Gastrocnemius medialis (tissue), 4 donors: ENCODE measurements around the gene TOMM40L. TPM values are rescaled to one million over a fixed set of nuclear protein-coding genes. Genes with fewer than 3 reads are reported as not detected.

Source experiments
- ATAC-seq, 2 donors: fragments of 150-250 bp; one replicate each; pipeline ENCODE4 v1.9.1; 2016
- DNase-seq, 2 donors: peaks; one replicate each; pipeline ENCODE4 v3.0.0-alpha.2; 2019
- H3K27ac ChIP-seq, 4 donors: fragments of 200-600 bp; sonication (generic); 1 replicate in 1 of 4; 2 replicates in 3 of 4; pipeline ENCODE4 v1.5.1; 2016 to 2018; ENCODE audit warnings: mild to moderate bottlenecking in 2 of 4, moderate library complexity in 1 of 4
- H3K27me3 ChIP-seq, 3 donors: fragments of 200-600 bp; sonication (generic) in 2 of 3; 1 replicate in 1 of 3; 2 replicates in 2 of 3; pipeline versions ENCODE4 v1.5.1 to v1.6.0; 2016 to 2019; ENCODE audit warnings: mild to moderate bottlenecking in 1 of 3, moderate library complexity in 1 of 3
- H3K36me3 ChIP-seq, 2 donors: fragments of 200-600 bp; sonication (generic) in 1 of 2; one replicate each; pipeline ENCODE4 v1.5.1; 2017 to 2018
- H3K4me1 ChIP-seq, 2 donors: fragments of 200-600 bp; sonication (generic) in 1 of 2; one replicate each; pipeline ENCODE4 v1.5.1; 2016 to 2017; ENCODE audit warnings: mild to moderate bottlenecking in 2 of 2
- H3K4me3 ChIP-seq, 4 donors: fragments of 200-600 bp; sonication (generic) in 3 of 4; 1 replicate in 1 of 4; 2 replicates in 3 of 4; pipeline ENCODE4 v1.5.1; 2016 to 2019; ENCODE audit warnings: mild to moderate bottlenecking in 2 of 4
- H3K9me3 ChIP-seq, 3 donors: fragments of 200-600 bp; sonication (generic) in 2 of 3; 1 replicate in 1 of 3; 2 replicates in 2 of 3; pipeline ENCODE4 v1.5.1; 2016 to 2019
- POLR2A ChIP-seq, 2 donors: fragments of 450-650 bp; IDR thresholded peaks; one replicate each; pipeline ENCODE4 v1.6.1; 2017; ENCODE audit warnings: antibody characterized with exemption in 2 of 2, mild to moderate bottlenecking in 2 of 2, moderate library complexity in 2 of 2
- in situ Hi-C, 4 donors: fragments of 200-750 bp; cut with MboI; loops; one replicate each; pipeline versions ENCODE4 v1.15.0 to v1.8.0; 2017; ENCODE audit warnings: low sequenced_read_pairs in 4 of 4
- intact Hi-C: fragments of 100-400 bp; cut with DNase I; formaldehyde crosslinking; loops from one replicate; pipeline ENCODE4 v1.15.1; 2023; ENCODE audit warnings: low total_unique reads
- total RNA-seq, 4 donors: library from RNA; depleted of rRNA; stranded (reverse); fragments of >200 nt; gene quantifications; one replicate each; pipeline versions ENCODE4 v1.1.0 to v1.2.3, GENCODE V29; 2016
- TF ChIP-seq, protein P1 (sequence below), 5 experiments: fragments of 450-650 bp in 3 of 5; fragments of 200-600 bp in 2 of 5; sonication (generic) in 2 of 5; IDR thresholded peaks in 4 of 5; conservative IDR thresholded peaks in 1 of 5; 1 replicate in 4 of 5; 2 replicates in 1 of 5; pipeline ENCODE4 v1.5.1; 2016 to 2019; ENCODE audit warnings: antibody characterized with exemption in 5 of 5, mild to moderate bottlenecking in 3 of 5, moderate library complexity in 3 of 5

TOMM40L gene
- total RNA-seq, 4 donors from 2014 or later: 8.3 to 22.7 (median 16.9) TPM

DNA sequence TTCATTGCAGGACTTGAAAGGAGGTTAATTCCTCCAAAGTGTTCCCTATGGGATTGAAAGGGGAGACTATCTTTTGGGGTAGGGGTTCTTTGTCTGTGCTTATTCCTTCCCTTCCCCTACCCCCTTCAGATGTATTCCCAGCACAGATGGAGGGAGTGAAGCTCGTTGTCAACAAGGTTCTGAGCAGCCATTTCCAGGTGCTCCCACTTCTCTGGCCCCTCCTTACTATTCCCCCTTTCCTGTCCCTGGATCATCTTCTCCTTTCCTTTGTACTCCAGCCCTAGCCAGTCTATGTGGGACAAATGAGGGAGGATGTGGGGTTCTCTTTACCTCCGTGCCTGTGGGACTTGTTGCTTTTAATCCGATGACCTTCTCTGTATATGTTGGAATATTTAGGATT, 899 bp downstream of the TOMM40L start:
- Histone ChIP-seq H3K27ac (peak overlapping the region; percentile 76 to 92 (median 90)), H3K9me3 (no peaks in the 10 kb centered on the region), H3K4me3 (peak overlapping the region; percentile 62 to 93 (median 87)), H3K27me3 (no peaks in the 10 kb centered on the region), H3K36me3 (peaks cover 0 to 30% of the 10 kb centered on the region in 2 donors), H3K4me1 (peaks cover 14 to 21% of the 10 kb centered on the region in 2 donors)
- DNase-seq: no peak
- ATAC-seq: no peak
- TF ChIP-seq, protein P1, sequence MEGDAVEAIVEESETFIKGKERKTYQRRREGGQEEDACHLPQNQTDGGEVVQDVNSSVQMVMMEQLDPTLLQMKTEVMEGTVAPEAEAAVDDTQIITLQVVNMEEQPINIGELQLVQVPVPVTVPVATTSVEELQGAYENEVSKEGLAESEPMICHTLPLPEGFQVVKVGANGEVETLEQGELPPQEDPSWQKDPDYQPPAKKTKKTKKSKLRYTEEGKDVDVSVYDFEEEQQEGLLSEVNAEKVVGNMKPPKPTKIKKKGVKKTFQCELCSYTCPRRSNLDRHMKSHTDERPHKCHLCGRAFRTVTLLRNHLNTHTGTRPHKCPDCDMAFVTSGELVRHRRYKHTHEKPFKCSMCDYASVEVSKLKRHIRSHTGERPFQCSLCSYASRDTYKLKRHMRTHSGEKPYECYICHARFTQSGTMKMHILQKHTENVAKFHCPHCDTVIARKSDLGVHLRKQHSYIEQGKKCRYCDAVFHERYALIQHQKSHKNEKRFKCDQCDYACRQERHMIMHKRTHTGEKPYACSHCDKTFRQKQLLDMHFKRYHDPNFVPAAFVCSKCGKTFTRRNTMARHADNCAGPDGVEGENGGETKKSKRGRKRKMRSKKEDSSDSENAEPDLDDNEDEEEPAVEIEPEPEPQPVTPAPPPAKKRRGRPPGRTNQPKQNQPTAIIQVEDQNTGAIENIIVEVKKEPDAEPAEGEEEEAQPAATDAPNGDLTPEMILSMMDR (IDR thresholded peaks at IDR 0.05 in 4 of 5, conservative IDR thresholded peaks at IDR 0.05 in 1 of 5): no peak
- TF ChIP-seq POLR2A (IDR thresholded peaks at IDR 0.05): no peak
- in situ Hi-C loops: loop anchor here (5.0 to 10.0 kb wide), 5 partner anchors 52 to 161 kb away; partner anchors contain the start of genes B4GALT3 (in 1 of the 4) and SDHC (in 1 of the 4)
- intact Hi-C loops: loop anchor here (1.0 to 5.0 kb wide), 6 partner anchors 24 to 156 kb away; partner anchors contain the start of genes DEDD, NDUFS2, NIT1 and PFDN2

DNA sequence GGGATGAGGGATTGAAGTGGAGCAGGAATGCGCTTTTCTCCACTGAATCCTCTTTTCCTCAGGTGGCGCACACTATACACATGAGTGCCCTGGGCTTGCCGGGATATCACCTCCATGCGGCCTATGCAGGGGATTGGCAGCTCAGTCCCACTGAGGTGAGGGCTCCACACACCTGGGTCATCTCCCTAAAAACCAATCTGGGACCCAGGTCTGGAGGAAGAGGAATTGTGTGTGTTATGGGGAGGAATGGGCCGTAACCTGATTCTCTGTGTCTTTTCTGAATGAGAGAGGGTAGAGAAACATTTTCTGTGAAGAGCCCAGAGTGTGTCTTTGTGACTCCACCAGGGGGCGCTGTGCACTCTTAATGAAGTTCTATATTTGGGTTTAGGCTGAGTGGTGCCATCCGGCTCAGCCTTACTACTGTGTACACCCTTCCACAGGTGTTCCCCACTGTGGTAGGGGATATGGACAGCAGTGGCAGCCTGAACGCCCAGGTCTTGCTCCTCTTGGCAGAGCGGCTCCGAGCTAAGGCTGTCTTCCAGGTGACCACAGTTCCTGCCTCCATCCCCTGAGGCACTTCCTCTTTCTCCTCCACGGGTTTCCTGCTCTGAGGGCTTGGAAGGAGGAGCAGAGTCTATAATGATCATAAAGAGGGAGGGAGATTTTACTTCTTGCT, 1.5 kb downstream of the TOMM40L start:
- Histone ChIP-seq H3K36me3 (peaks cover 0 to 30% of the 10 kb centered on the region in 2 donors), H3K9me3 (no peaks in the 10 kb centered on the region), H3K4me1 (peaks cover 14 to 21% of the 10 kb centered on the region in 2 donors), H3K27ac (peak overlapping the region; percentile 76 to 92 (median 90)), H3K4me3 (peak overlapping the region; percentile 62 to 93 (median 87)), H3K27me3 (no peaks in the 10 kb centered on the region)
- in situ Hi-C loops (loop anchor here (5.0 to 10.0 kb wide), 5 partner anchors 53 to 160 kb away; partner anchors contain the start of genes B4GALT3 (in 1 of the 4) and SDHC (in 1 of the 4)), intact Hi-C loops (loop anchor here (1.0 to 5.0 kb wide), 6 partner anchors 25 to 155 kb away; partner anchors contain the start of genes DEDD, NDUFS2, NIT1 and PFDN2)
- ATAC-seq (peak; percentile 48 to 58), DNase-seq (peak; percentile 63 to 78)
- no peak for TF ChIP-seq POLR2A (IDR thresholded peaks at IDR 0.05)
- TF ChIP-seq, protein P1 (IDR thresholded peaks at IDR 0.05 in 4 of 5, conservative IDR thresholded peaks at IDR 0.05 in 1 of 5): peak; percentile 76 to 91 (median 88)

DNA sequence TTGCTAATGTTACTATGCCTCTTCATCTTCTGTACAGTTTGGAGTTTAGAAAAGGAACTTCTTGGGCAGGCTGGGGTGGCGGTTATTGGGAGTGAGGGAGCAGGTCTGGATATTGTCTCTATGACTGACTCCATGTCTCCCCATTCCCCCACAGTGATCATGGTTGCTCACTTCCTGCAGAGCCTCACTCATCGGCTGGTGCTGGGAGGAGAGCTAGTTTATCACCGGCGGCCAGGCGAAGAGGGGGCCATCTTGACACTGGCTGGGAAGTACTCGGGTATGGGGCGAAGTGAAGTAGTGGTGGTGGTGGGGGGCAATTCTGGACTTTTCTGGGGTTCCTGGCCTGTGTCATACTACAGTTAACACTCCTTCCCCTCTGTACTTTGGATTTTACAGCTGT, 2.2 kb downstream of the TOMM40L start:
- no peak overlapping the region for H3K4me3 ChIP-seq
- H3K9me3 ChIP-seq: no peaks in the 10 kb centered on the region
- DNase-seq (no peak), ATAC-seq (no peak)
- peaks cover 0 to 30% of the 10 kb centered on the region in 2 donors for H3K36me3 ChIP-seq
- no peak for TF ChIP-seq POLR2A (IDR thresholded peaks at IDR 0.05)
- TF ChIP-seq, protein P1 (IDR thresholded peaks at IDR 0.05 in 4 of 5, conservative IDR thresholded peaks at IDR 0.05 in 1 of 5): no peak
- intact Hi-C loops (loop anchor here (2.0 to 5.0 kb wide), 2 partner anchors 111 to 181 kb away; partner anchors contain the start of genes NIT1 and PFDN2), in situ Hi-C loops (loop anchor here (5.0 to 10.0 kb wide), 5 partner anchors 53 to 159 kb away; partner anchors contain the start of genes B4GALT3 (in 1 of the 4) and SDHC (in 1 of the 4))
- peaks cover 14 to 21% of the 10 kb centered on the region in 2 donors for H3K4me1 ChIP-seq
- peak overlapping the region in 2 of 4 donors; percentile 89 to 92 for H3K27ac ChIP-seq
- H3K27me3 ChIP-seq: no peaks in the 10 kb centered on the region

- no peak for ATAC-seq
- no peak overlapping the region for H3K27ac ChIP-seq
- in situ Hi-C loops (loop anchor here (5.0 to 10.0 kb wide), 6 partner anchors 55 to 157 kb away; partner anchors contain the start of genes B4GALT3 (in 1 of the 4) and SDHC (in 1 of the 4)), intact Hi-C loops (loop anchor here (2.0 to 5.0 kb wide), 2 partner anchors 113 to 183 kb away; partner anchors contain the start of genes NIT1 and PFDN2)
- DNase-seq: no peak
- H3K9me3 ChIP-seq: no peaks in the 10 kb centered on the region
- H3K4me1 ChIP-seq: peaks cover 14 to 21% of the 10 kb centered on the region in 2 donors
- H3K27me3 ChIP-seq: no peaks in the 10 kb centered on the region
- TF ChIP-seq, protein P1 (IDR thresholded peaks at IDR 0.05 in 4 of 5, conservative IDR thresholded peaks at IDR 0.05 in 1 of 5): no peak
- no peak for TF ChIP-seq POLR2A (IDR thresholded peaks at IDR 0.05)
- peaks cover 0 to 30% of the 10 kb centered on the region in 2 donors for H3K36me3 ChIP-seq
- H3K4me3 ChIP-seq: no peak overlapping the region
Observed at GRCh38 chr1:161229896-161230295, 4.0 kb downstream of the TOMM40L start.
